ENCODE data around the gene FOLR1.
A peak's percentile ranks its signal among the peaks of the same experiment; 100 is the strongest.
"Not testable (repeated sequence)": the region's sequence is repeated elsewhere in the genome, so short reads cannot be mapped to it uniquely, and the experiment has no call there.

FOLR1 gene

DNA sequence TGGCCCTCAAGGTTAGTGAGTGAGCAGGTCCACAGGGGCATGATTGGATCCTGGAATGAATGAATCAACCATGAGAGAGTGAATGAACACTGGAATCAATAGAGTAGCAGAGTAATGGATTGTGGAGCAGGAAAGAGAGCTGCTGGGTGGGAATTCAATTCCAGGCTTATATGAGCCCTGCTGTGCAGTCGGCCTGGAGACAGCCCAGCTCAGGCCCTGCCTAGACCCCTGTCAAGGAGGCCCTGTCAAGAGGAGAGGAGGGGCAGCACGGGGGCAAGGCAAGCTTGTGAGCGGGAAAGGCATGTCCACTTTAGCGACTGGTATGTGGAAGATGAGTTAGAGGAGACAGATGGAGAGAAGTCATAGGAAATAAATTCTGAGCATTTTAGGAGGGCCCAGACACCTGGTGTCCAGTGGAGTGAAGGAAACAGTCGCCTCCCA is 1.3 kb upstream of the FOLR1 start:
- no peak for DNase-seq (ENCODE audit: low read depth)
- no peak overlapping the region for H3K4me3 ChIP-seq (replicated peaks; ENCODE audit: low read depth, low read length)
- TF ChIP-seq, protein P1, sequence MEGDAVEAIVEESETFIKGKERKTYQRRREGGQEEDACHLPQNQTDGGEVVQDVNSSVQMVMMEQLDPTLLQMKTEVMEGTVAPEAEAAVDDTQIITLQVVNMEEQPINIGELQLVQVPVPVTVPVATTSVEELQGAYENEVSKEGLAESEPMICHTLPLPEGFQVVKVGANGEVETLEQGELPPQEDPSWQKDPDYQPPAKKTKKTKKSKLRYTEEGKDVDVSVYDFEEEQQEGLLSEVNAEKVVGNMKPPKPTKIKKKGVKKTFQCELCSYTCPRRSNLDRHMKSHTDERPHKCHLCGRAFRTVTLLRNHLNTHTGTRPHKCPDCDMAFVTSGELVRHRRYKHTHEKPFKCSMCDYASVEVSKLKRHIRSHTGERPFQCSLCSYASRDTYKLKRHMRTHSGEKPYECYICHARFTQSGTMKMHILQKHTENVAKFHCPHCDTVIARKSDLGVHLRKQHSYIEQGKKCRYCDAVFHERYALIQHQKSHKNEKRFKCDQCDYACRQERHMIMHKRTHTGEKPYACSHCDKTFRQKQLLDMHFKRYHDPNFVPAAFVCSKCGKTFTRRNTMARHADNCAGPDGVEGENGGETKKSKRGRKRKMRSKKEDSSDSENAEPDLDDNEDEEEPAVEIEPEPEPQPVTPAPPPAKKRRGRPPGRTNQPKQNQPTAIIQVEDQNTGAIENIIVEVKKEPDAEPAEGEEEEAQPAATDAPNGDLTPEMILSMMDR (IDR thresholded peaks at IDR 0.05; ENCODE audit: low read length, missing control alignments) = no peak

DNA sequence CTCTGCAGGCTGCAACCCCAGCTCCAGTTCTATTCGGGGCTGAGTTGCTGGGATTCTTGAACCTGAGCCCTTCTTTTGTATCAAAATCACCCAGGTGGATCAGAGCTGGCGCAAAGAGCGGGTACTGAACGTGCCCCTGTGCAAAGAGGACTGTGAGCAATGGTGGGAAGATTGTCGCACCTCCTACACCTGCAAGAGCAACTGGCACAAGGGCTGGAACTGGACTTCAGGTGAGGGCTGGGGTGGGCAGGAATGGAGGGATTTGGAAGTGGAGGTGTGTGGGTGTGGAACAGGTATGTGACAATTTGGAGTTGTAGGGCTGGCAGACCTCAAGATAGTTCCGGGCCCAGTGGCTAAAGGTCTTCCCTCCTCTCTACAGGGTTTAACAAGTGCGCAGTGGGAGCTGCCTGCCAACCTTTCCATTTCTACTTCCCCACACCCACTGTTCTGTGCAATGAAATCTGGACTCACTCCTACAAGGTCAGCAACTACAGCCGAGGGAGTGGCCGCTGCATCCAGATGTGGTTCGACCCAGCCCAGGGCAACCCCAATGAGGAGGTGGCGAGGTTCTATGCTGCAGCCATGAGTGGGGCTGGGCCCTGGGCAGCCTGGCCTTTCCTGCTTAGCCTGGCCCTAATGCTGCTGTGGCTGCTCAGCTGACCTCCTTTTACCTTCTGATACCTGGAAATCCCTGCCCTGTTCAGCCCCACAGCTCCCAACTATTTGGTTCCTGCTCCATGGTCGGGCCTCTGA is 3.8 kb downstream of the FOLR1 start:
- DNase-seq (ENCODE audit: low read depth) = no peak
- no peak overlapping the region for H3K4me3 ChIP-seq (replicated peaks; ENCODE audit: low read depth, low read length)
- TF ChIP-seq, protein P1 (IDR thresholded peaks at IDR 0.05; ENCODE audit: low read length, missing control alignments) = no peak

DNA sequence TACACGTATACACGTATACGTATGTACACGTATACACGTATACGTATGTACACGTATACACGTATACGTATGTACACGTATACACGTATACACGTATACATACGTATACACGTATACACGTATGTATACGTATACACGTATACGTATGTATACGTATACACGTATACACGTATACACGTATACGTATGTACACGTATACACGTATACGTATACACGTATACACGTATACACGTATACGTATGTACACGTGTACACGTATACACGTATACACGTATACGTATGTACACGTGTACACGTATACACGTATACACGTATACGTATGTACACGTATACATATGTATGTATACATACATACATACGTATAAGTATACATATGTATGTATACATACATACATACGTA is 9.5 kb downstream of the FOLR1 start:
- not testable (repeated sequence) for DNase-seq (ENCODE audit: low read depth)

DNA sequence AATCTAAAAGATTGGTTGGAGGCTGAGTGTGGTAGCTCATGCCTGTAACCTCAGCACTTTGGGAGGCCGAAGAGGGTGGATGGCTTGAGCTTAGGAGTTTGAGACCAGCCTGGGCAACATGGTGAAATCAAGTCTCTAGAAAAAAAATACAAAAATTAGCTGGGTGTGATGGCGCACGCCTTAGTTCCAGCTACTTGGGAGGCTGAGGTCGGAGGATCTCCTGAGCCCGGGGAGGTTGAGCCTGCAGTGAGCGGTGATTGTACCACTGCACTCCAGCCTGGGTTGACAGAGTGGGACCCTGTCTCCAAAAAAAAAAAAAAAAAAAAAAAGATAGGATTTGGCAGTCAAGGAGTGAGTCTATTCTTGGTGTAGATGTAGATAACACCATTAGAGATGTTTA is 10.6 kb downstream of the FOLR1 start:
- DNase-seq (ENCODE audit: low read depth) = no peak
- TF ChIP-seq, protein P1 (IDR thresholded peaks at IDR 0.05; ENCODE audit: low read length, missing control alignments) = no peak
- no peak overlapping the region for H3K4me3 ChIP-seq (replicated peaks; ENCODE audit: low read depth, low read length)

More for the DNA sequence above, 9.5 kb downstream of the FOLR1 start:
- H3K4me3 ChIP-seq (replicated peaks; ENCODE audit: low read depth, low read length) = not testable (repeated sequence)

DNA sequence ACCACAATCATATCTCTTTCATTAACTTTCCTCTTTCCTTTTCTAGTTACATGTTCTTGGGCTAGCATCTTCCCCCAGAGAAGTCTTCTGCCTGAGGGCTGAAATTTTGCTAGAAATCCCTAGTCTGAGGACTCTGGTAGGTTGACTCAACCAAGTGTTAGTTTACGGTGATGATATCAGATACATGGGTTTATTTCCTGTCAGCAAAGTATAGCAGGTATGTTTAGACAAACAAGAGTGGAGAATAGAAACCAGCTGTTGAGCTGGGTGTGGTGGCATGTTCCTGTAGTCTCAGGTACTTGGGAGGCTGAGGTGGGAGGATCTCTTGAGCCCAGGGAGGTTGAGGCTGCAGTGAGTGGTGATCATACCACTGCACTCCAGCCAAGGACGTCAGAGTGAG is 11.2 kb downstream of the FOLR1 start:
- no peak overlapping the region for H3K4me3 ChIP-seq (replicated peaks; ENCODE audit: low read depth, low read length)
- TF ChIP-seq, protein P1 (IDR thresholded peaks at IDR 0.05; ENCODE audit: low read length, missing control alignments) = no peak
- DNase-seq (ENCODE audit: low read depth) = no peak

DNA sequence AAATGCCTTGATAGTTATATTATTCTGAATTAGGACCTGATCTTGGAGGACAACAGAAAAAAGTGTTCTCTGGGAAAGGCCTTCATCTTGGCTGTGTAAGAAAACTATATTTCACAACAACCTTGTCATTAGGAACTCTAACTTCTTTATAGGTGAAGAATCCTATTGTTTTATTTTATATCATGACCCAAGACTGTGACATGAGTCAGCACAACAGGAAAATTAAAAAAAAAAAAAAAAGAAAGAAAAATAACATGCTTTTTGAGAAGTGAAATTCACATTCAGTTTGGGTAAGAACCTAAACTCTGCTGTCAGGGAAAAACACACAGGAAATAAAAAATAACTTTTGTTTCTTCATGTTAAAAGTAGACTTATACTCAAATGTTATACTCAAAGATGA is 12.9 kb downstream of the FOLR1 start:
- TF ChIP-seq, protein P1 (IDR thresholded peaks at IDR 0.05; ENCODE audit: low read length, missing control alignments) = no peak
- DNase-seq (ENCODE audit: low read depth) = peak; percentile 67
- H3K4me3 ChIP-seq (replicated peaks; ENCODE audit: low read depth, low read length) = no peak overlapping the region

DNA sequence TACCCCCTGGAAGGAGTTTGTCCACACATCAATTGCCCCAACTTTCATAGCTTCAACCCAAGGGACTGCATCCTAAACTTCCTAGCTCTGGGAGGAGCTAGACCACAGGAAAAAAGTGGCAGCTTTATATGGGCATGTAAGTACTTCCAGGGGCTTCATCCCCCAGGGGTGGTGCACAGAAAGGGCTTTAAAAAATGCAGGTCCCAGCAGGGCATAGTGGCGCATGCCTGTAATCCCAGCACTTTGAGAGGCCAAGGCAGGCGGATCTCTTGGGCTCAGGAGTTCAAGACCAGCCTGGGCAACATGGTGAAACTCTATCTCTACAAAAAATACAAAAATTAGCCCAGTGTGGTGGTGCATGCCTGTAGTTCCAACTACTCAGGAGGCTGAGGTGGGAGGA is 14.9 kb downstream of the FOLR1 start:
- DNase-seq (ENCODE audit: low read depth) = not testable (repeated sequence)

DNA sequence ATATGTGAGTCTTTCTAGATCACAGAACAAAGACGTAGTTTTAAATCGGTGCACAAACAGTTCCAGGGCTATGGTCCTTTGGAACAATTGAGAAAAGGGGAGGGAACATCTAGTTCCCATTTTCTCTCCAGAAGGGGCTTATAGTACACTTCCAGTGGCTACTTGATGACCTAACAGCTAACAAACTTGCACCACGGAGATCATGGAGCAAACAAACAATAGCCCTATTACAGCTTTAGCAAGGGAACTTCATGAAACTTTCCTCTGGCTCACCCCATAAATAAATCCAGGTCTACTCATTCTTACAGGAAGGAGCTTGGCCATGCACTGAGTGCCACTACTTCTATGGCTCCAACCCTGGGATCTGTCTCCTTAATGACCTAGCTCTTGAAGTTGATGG is 16.3 kb downstream of the FOLR1 start:
- TF ChIP-seq, protein P1 (IDR thresholded peaks at IDR 0.05; ENCODE audit: low read length, missing control alignments) = no peak
- no peak overlapping the region for H3K4me3 ChIP-seq (replicated peaks; ENCODE audit: low read depth, low read length)
- DNase-seq (ENCODE audit: low read depth) = no peak

More for the DNA sequence above, 14.9 kb downstream of the FOLR1 start:
- not testable (repeated sequence) for H3K4me3 ChIP-seq (replicated peaks; ENCODE audit: low read depth, low read length)
